GF-D8 (cell line): ENCODE results near the gene RXRA.
A peak's percentile ranks its signal among the peaks of the same experiment; 100 is the strongest.

Experiments used
- DNase-seq: peaks from one replicate; lab custom pipeline; 2025; lab: John Stamatoyannopoulos, UW

RXRA gene

GRCh38 chr9:134313470-134313869 lies 12.8 kb upstream of the RXRA start:
- no peak for DNase-seq

GRCh38 chr9:134314039-134314949 lies 12.0 kb upstream of the RXRA start:
- no peak for DNase-seq

GRCh38 chr9:134314950-134315715 lies 11.1 kb upstream of the RXRA start:
- DNase-seq: no peak

GRCh38 chr9:134315716-134316448 lies 10.4 kb upstream of the RXRA start:
- DNase-seq: no peak

- no peak for DNase-seq
Observed at GRCh38 chr9:134316449-134317160, 9.7 kb upstream of the RXRA start.

- no peak for DNase-seq
Observed at GRCh38 chr9:134317400-134317789, 8.9 kb upstream of the RXRA start.

- DNase-seq: no peak
Observed at GRCh38 chr9:134317790-134318414, 8.4 kb upstream of the RXRA start.

GRCh38 chr9:134318481-134318891 lies 7.8 kb upstream of the RXRA start:
- no peak for DNase-seq

GRCh38 chr9:134318941-134319305 lies 7.3 kb upstream of the RXRA start:
- no peak for DNase-seq

- DNase-seq: no peak
Observed at GRCh38 chr9:134319306-134320125, 6.7 kb upstream of the RXRA start.

- no peak for DNase-seq
Observed at GRCh38 chr9:134320126-134320867, 6.0 kb upstream of the RXRA start.

- DNase-seq: no peak
Observed at GRCh38 chr9:134320868-134321471, 5.3 kb upstream of the RXRA start.

GRCh38 chr9:134321531-134321930 lies 4.7 kb upstream of the RXRA start:
- no peak for DNase-seq

- DNase-seq: no peak
Observed at GRCh38 chr9:134321946-134322741, 4.1 kb upstream of the RXRA start.

- DNase-seq: no peak
Observed at GRCh38 chr9:134322781-134323241, 3.4 kb upstream of the RXRA start.

- DNase-seq: no peak
Observed at GRCh38 chr9:134323741-134324358, 2.4 kb upstream of the RXRA start.

GRCh38 chr9:134324359-134325095 lies 1.7 kb upstream of the RXRA start:
- peak; percentile 14 for DNase-seq
